ENCODE results near the gene CAB39L.

DNA sequence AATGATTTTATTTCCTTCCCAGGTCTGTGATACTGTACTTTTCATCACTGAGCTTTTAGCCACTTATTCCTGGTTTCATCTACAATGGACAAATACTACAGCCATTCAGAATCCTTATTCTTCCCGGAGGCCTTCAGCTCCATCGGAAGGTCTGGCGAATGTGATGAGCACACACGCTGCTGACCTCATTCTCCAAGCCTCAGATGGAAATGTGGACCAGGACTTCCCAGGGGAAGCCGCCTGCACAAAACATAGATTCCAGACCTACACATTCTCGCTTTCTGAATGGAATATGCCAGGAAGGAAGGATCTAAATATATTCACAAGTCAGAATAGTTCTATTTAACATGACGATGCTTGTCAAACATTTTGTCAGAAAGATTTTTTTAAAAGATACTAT, 120.5 kb downstream of the CAB39L start:
- no peak for TF ChIP-seq POLR2A (IDR thresholded peaks at IDR 0.05; ENCODE audit: low read depth, low read length)
- no peak for TF ChIP-seq CTCF (IDR thresholded peaks at IDR 0.05; ENCODE audit: extremely low read depth in 1 of 2, insufficient read depth in 1 of 2, low read depth in 1 of 2, low read length in 2 of 2)
- TF ChIP-seq EZH2 (IDR thresholded peaks at IDR 0.05; ENCODE audit: borderline replicate concordance, low read depth, low read length, severe bottlenecking), result no peak
- no peak for TF ChIP-seq POLR2AphosphoS5 (IDR thresholded peaks at IDR 0.05; ENCODE audit: insufficient read depth, low read depth, low read length)
- no peak for TF ChIP-seq MYC (IDR thresholded peaks at IDR 0.05; ENCODE audit: low read depth, low read length)
- no peak for TF ChIP-seq MAX (IDR thresholded peaks at IDR 0.05; ENCODE audit: insufficient read depth, insufficient read length)
- TF ChIP-seq JUN (IDR thresholded peaks at IDR 0.05; ENCODE audit: borderline replicate concordance, insufficient read depth, insufficient read length, low read depth), result no peak

Data from endothelial cell of umbilical vein (primary cell).